Kidney capillary endothelial cell (primary cell): ENCODE data around the gene SYDE1.

Experiments used
- DNase-seq: peaks from one replicate; pipeline ENCODE4 v3.0.0-alpha.2; 2018; ENCODE audit warnings: low spot score

Gene SYDE1

DNA sequence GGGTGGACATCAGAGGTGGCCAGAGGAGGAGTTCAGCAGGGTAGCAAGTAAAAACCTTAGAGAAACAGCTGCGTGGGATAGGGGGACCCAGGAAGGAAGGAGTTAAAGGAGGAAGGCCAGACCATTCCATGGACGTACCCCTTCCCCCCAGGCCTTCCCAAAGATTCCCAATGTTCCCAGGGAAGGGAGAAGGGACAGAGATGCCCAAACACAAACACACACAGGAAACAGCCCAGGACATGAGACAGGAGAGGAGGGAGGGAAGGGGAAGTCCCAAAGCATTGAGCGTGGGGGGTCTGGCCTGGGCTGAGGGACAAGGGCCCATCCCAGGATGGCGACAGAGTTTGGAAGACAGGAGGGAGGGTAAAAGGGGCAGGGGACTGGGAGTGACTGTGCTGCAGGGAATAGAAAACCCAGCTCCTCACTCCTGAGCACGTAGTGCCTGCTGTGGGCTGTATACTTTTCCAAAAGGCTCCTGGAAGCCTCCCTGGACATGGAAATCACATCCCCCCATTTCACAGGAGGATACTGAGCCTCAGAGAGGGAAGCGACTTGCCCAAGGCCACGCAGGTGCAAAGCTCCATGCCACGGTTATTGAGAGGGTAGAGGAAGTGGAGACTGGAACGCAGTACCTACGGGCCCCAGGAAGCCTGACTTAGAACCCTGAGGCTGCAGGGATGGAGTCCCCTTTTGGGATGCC is 1.1 kb downstream of the SYDE1 start:
- DNase-seq, result no peak

DNA sequence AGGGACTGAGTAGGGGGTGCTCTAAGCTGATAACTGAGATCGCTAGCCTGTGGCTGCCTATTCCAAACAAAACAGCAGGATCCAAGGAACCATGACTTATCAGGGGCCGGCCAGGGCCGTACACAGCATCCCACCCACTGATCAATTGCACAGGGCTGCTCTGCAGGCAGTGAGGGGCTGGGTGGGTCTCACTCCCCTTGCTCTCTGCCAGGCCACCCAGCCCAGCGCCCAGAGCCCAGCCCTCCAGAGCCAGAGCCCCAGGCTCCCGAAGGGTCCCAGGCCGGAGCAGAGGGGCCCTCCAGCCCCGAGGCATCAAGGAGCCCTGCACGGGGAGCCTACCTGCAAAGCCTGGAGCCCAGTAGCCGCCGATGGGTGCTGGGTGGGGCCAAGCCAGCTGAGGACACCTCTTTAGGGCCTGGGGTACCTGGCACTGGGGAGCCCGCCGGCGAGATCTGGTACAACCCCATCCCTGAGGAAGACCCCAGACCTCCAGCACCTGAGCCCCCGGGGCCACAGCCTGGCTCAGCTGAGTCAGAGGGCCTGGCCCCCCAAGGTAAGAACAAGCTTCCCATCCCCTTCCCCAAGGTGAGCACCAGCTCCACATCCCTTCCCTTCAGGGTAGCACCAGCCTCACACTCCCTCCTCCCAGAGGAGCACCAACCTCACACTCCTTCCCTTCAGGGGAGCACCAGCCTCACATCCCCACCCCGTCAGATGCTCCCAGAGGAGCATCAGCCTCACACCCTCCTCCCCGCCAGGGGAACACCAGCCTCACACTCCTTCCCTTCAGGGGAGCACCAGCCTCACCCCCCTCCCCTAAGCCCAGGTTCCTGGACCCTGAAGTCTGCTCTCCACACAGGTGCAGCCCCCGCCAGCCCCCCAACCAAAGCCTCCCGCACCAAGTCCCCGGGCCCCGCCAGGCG is 1.9 kb downstream of the SYDE1 start:
- DNase-seq, result no peak

DNA sequence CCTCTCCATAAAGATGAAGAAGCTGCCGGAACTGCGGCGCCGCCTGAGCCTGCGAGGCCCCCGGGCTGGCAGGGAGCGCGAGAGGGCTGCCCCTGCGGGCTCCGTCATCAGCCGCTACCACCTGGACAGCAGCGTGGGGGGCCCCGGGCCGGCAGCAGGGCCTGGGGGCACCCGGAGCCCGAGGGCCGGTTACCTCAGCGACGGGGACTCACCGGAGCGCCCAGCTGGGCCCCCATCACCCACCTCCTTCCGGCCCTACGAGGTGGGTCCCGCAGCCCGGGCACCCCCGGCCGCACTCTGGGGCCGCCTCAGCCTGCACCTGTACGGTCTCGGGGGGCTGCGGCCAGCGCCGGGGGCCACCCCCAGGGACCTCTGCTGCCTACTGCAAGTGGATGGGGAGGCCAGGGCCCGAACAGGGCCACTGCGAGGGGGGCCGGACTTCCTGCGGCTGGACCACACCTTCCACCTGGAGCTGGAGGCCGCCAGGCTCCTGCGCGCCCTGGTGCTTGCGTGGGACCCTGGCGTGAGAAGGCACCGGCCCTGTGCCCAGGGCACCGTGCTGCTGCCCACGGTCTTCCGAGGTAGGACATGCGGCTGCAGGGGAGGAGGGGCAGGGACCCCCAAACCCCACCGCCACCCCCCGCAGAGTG is 2.7 kb downstream of the SYDE1 start:
- DNase-seq, result no peak

DNA sequence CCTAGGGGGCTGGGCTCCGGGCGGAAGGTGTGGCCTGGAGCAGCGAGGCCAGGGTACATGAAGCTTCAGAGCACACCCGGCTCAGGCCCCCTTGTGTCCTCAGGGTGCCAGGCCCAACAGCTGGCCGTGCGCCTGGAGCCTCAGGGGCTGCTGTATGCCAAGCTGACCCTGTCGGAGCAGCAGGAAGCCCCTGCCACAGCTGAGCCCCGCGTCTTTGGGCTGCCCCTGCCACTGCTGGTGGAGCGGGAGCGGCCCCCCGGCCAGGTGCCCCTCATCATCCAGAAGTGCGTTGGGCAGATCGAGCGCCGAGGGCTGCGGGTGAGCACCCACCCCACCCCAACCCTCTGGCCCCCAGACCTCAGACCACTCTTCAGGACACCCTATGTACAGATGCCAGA is 3.2 kb downstream of the SYDE1 start:
- DNase-seq, result no peak

DNA sequence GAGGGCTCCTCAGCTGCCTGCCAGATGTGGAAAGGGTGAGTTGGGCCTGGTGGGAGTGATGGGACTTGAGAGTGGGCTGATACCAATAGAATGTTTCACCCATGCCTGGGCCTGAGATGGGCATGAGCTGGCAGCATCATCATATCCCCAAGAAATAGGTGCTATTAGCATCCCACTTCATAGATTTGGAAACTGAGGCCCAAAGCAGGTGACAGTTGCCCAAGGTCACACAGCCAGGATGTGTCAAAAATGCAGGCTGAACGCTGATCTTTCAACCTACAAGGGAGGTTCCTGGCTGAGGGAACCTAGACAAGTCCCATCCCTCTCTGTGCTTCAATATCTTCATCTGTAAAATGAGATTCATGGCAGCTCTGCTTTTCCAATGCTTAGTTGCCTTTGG is 4.6 kb downstream of the SYDE1 start:
- DNase-seq, result no peak

DNA sequence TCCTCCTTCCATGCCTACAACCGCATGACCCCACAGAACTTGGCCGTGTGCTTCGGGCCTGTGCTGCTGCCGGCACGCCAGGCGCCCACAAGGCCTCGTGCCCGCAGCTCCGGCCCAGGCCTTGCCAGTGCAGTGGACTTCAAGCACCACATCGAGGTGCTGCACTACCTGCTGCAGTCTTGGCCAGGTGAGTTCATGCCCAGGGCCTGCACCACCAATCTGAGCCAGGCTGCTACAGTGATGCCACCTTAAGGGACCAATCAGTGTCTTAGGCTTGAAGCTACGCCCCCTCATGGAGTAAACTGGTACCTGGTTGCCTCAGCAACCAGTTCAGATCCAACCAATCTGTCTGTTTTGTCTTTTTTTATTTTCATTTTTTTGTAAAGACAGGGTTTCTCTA is 5.2 kb downstream of the SYDE1 start:
- DNase-seq, result no peak

DNA sequence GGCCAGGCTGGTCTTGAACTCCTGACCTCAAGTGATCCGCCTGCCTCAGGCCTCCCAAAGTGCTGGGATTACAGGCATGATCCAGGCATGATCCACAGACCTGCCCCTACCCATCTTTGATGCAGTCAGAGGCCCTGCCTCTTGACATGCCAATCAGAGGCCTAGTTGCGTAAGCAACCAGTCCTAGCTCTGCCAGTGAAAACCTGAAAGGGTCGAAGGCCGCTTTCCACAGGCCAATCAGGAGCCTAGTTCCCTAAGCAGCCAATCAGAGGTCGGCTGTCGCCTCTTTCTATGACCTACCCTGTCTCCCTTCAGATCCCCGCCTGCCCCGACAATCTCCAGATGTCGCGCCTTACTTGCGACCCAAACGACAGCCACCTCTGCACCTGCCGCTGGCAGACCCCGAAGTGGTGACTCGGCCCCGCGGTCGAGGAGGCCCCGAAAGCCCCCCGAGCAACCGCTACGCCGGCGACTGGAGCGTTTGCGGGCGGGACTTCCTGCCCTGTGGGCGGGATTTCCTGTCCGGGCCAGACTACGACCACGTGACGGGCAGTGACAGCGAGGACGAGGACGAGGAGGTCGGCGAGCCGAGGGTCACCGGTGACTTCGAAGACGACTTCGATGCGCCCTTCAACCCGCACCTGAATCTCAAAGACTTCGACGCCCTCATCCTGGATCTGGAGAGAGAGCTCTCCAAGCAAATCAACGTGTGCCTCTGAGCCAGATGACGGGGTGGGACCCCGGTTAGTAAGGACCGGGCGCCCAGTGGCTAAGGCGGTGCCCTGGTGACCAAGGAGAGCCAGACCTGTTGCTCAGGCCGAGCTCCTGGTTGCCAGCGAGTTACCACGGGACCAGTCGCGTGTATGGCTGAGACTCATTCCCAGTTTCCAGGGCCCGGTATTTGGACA is 6.3 kb downstream of the SYDE1 start:
- DNase-seq, result no peak

DNA sequence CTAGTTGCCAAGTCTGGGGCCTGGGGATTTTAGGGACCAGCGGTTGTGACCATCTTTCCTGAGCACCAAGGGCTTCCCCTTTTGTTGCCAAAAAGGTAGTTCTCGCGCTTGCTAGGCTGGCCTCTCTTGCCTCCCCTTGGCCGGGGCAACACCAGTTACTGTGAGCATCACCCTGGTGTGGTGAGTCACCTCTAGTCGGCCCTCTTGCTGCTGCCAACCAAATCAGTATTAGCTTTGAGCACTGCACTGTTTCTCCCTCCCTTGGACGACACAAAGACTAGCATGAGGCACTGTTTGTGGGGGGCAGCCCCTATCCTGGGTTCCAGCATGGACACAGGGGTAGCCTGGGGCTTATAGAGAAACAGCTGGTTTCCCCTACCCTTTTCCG is 6.9 kb downstream of the SYDE1 start:
- DNase-seq, result no peak

DNA sequence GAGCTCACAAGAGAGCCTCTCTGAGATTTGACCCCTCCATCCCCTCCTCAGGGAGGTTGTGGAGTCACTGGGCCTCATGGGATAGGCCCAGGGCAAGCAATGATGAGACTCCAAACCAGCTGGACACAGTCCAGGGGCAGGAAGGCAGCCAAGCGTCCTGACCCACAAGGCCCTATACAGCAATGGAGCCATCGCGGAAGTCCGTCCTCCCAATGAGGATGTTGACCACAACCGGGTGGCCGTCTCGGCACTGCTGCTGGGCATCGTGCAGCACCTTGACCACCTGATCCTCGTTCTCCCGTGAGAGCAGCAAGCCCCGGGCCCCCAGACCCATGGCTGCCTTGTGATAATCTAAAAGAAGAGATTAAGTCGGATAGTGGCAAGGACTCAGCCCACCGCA is 7.9 kb downstream of the SYDE1 start:
- no peak for DNase-seq

DNA sequence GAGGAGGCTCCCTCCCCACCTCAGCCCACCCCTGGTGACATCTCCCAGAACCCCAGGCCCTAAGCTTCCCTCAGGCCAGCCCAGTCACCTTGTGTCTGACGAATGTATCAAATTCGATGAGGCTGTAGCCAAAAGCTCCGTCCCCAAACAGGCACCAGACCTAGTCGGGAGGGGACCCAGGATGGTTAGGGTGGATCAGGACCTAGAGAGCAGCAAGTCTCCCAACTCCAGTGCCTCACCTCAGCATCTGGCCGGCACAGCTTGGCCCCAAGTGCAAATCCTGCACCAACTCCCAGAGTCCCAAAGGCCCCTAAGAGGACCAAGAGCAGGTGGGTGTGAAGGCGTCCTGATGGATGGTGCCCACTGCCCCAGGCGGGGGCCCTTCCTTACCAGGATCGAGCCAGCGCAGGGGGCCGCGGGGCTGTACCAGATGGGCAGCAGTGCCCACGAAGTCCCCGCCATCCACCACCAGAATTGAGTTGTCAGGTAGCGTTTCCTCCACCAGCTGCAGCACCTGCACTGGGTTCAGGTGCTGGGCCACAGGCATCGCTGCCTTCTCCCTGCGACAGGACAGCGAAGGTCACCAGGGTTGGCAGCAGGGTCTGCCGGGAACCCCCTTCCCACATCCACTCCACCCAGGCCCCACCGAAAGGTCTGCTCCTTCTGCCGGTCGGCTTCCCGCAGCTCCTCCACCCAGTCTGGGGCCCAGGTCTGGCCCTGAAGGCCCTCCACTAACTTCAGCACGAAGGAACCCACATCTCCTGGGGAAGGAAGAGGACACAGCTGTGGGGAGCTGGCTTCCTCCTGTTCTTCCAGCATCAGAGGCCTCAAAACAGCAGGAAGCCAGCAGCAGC is 8.8 kb downstream of the SYDE1 start:
- DNase-seq, result no peak

DNA sequence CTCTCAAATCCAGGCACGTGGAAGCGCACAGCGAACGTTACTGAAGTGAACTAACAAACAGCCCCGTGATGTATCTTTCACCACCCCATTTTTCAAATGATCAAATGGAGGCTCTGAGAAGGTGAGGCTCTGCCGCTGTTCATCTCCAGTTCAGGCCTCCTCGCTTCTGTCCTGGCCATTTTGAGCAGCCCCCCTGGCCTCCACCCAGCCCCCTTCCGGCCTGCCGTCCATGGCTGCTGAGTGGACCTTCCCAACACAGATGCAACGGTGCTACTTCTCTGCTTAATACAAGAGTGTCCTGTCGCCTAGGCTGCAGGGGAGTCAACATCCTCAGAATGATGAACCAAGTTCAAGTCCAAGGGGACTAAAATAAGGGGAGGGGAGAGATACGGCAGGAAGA is 9.7 kb downstream of the SYDE1 start:
- DNase-seq, result no peak

DNA sequence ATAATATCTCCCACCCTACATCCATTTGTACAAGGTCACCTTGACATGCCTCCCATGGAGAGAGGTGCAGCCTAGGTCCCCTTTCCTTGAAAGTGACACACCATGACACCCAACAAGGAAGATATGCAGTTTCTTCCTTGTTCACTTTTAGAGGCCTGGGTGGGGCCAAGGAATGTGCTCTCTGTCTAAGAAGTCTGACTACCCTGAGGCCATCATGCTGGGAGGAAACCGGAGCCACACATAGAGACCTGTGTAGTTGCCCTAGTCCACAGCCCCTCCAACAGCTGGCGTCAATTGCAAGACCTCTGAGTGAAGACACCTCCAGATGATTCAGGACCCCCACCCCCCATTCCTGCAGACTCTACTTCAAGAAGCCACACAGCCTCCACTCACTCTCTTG is 11.0 kb downstream of the SYDE1 start:
- no peak for DNase-seq

DNA sequence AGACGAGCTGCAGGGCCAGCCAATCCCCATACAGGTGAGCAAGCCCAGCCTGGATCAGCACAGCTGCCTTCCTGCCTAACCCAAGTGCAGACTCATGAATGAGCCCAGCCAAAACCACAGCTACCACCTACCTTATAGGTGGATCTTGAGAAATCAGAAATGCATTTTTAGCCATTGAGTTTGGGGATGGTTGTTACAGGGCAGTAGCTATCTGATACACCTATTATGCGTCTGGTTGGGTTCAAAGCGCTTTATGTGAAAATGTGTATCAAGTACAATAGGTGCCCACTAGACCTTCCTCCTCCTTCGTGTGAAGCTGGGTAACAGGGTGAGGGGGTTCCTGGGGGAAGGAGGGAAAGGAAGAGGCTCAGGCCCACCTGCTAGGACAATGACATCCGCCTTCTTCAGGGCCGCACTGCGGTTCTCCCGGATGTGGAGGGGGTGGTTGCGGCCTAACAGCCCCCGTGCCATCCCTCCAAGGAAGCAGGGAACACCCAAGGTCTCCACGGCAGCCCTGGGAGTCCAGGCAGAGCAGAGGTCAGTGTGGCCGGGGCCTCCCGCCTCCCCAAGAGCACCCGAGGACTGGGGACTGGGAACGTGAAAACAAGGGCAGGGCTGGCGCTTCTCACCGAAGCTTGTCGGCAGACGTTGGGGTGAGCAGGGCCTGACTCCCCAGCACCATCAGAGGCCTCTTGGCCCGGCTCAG is 11.7 kb downstream of the SYDE1 start:
- DNase-seq, result no peak

DNA sequence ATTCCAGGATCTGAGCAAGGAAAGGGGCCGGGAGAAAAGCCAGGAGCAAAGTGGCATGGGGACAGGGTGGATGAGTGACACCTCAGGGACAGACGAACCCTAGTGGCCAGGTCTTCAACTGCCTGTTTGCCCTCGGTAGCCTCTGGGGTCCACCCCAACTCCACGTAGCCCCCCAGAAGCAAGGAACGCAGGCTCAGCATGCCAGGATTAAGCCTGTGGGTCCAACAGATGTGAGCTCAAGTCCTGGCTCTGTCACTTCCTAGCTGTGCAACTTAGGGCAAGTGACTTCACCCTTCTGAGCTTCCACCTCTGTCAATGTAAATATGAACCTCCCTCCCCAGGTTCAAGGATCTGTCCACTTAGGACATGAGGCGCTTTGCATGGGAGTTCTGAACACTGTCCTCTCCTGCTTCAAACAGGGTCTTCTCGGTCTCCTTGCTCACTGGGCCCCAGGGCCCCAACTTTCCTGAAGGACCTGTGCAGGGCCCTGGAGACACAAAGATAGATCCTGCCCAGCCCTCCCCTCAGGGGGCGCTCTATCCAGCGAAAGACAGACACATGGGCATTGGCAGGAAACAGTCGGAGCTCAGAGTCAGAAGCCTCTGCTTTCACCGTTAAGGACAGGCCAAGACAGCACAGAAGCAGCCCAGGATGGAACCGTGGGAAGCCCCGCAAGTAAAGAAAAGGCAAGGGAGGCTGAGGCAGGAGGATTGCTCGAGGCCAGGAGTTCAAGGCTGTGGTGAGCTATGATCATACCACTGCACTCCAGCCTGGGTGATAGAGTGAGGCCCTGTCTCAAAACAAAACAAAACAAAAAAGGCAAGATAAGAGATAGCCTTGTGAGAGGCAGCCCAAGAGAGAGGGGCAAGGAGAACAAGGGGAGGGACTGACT is 13.2 kb downstream of the SYDE1 start:
- DNase-seq, result no peak

DNA sequence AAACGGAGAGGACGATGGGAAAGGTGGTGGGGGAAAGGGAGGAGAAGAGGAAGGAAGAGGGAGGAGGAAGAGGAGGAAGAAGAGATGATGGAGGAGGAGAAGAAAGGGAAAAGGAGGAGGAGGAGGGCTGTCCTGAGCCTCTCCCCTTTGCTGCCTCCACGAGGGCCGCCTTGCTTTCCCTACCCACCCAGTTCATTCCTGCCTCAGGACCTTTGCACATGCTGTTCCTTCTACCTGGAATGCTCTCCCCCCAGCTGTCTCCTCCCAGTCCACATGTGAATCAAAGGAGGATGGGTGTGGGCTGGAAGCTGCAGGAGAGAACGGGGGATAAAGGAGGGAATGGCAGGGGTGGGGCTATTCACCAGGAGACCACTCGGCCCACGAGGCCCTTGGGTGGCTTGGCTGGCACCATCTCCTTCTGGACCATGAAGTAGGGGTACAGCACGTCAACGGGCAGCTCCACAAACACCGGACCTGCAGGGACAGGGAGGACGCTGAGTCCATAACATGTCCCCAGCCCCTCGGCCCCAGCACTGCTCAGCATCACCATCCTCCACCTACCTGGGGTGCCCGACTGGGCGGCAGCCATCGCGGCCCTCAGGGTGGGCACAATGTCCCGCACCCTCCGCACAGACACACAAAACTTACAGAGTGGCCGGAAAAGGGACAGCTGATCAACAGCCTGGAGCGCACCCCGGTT is 15.3 kb downstream of the SYDE1 start:
- no peak for DNase-seq

DNA sequence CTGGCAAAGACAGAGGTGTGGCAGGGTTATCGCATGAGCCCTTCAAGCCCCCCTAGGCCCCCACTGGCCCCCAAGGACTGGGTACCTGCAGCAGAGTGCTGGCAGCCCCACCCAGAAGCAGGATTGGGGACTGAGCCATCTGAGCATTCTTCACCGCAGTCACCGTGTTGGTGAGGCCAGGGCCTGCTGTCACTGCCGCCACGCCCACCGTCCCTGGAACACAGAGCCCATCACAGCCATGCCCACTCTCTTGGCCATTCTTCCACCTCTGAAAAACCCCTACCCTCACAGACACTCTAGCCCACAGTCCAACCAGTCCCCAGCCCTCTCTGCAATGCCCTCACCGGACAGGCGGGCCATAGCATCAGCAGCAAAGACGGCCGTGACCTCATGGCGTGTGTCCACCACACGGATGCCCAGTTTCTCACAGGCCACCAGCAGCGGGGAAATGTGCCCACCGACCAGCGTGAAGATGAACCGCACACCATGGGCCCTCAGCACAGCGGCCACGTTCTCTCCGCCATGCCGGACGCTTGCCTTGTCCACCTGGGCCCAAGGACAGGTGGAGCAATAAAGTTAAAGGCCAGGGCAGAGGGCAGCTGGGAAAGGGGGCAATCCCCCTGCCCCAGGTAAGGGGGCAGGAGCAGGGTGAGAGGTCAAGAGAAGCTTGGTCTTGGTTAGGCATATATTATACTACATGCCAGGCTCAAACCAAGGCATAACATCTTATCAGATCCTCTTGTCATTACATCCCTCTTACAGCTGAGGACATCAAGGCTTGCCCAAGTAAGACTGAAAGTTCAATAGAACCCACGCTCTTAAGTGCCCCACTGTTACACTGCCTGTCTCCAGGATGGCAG is 16.1 kb downstream of the SYDE1 start:
- DNase-seq, result no peak

DNA sequence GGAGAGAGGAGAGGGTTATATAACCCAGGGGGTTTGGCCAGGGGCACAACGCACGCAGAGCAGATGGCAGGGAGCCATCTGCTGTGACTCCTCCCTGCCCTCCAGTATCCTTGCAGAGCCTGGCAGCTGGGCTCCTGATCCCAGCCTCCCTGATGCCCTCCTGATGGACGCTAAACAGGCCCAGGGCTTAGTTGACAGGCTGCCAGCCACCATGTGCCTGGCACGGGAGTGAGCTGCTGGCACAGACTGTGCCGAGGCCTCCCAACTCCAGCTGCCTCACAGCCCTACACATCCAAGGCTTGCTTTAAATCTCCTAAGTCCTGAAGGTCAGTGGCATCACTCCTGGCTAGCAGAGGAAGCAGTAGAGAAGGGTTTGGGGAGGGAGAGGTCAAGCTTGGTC is 16.7 kb downstream of the SYDE1 start:
- no peak for DNase-seq
